SK-N-SH treated with all-trans-retinoic acid at 6 μM for 48 hours (cell line): ENCODE measurements around the gene LYRM9.

Experiments
- GLIS3 ChIP-seq: fragments of 250-450 bp; sonication (Bioruptor Pico); IDR thresholded peaks from 2 replicates; pipeline ENCODE4 v1.5.0; 2020; ENCODE audit warnings: mild to moderate bottlenecking, moderate library complexity
- OSR1 ChIP-seq: fragments of 250-450 bp; sonication (Bioruptor Pico); IDR thresholded peaks from 2 replicates; pipeline ENCODE4 v1.8.0; 2022; ENCODE audit warnings: moderate library complexity, mild to moderate bottlenecking, inconsistent platforms
- RARB ChIP-seq: fragments of 250-450 bp; sonication (Bioruptor Pico); IDR thresholded peaks from 2 replicates; pipeline ENCODE4 v1.8.0; 2021; ENCODE audit warnings: mild to moderate bottlenecking, moderate library complexity
- TCF4 ChIP-seq: fragments of 250-450 bp; sonication (Bioruptor Pico); IDR thresholded peaks from 2 replicates; pipeline ENCODE4 v1.8.0; 2021; ENCODE audit warnings: mild to moderate bottlenecking, moderate library complexity, borderline replicate concordance
- ZC3H10 ChIP-seq: fragments of 250-450 bp; sonication (Bioruptor Pico); IDR thresholded peaks from 2 replicates; pipeline ENCODE4 v1.5.1; 2021; ENCODE audit warnings: mild to moderate bottlenecking, moderate library complexity
- ZFP3 ChIP-seq: fragments of 250-450 bp; sonication (Bioruptor Pico); IDR thresholded peaks from 2 replicates; pipeline ENCODE4 v1.5.0; 2020; ENCODE audit warnings: mild to moderate bottlenecking, moderate library complexity
- ZFP30 ChIP-seq: fragments of 450-650 bp; formaldehyde crosslinking; IDR thresholded peaks from 2 replicates; pipeline ENCODE4 v1.5.0; 2022; ENCODE audit warnings: mild to moderate bottlenecking, moderate library complexity
- ZNF565 ChIP-seq: fragments of 450-650 bp; formaldehyde crosslinking; conservative IDR thresholded peaks from 2 replicates; pipeline ENCODE4 v1.5.0; 2020; ENCODE audit warnings: low read depth, mild to moderate bottlenecking, moderate library complexity
- TF ChIP-seq, protein P1 (sequence below): fragments of 250-450 bp; sonication (Bioruptor Pico); IDR thresholded peaks from 2 replicates; pipeline ENCODE4 v1.5.1; 2020; ENCODE audit warnings: low read depth, mild to moderate bottlenecking, moderate library complexity
- TF ChIP-seq, protein P2 (sequence below): fragments of 250-450 bp; sonication (Bioruptor Pico); IDR thresholded peaks from 2 replicates; pipeline ENCODE4 v1.8.0; 2020; ENCODE audit warnings: mild to moderate bottlenecking, moderate library complexity, borderline replicate concordance
- TF ChIP-seq, protein P3 (sequence below): fragments of 250-450 bp; sonication (Bioruptor Pico); IDR thresholded peaks from 2 replicates; pipeline ENCODE4 v1.8.0; 2021; ENCODE audit warnings: low read depth, mild to moderate bottlenecking, moderate library complexity, borderline replicate concordance

DNA sequence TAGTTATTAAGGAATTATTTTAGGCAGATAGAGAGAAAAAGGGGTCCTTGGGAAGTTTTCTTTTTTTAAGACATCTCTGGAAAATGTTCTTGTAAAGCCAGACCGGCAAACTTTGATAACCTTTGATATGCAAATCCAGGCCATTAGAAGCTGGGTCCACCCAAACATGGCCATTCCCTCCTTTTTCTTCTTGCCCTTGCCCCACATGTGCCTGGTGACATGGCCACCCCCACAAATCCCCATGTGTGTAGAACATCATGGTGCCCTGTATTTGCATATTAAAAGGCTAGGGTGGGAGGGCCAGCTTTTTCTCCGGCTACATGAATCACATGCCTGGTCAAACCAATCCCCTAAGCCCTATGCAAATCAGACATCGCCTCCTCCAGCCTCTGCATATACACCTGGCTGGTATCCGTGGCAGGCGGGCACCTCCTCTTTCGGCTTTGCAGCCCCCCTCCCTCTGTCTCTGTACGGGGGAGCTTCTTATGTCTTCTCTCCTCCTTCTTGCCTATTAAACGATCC lies 43.9 kb upstream of the LYRM9 start:
- TF ChIP-seq, protein P1, sequence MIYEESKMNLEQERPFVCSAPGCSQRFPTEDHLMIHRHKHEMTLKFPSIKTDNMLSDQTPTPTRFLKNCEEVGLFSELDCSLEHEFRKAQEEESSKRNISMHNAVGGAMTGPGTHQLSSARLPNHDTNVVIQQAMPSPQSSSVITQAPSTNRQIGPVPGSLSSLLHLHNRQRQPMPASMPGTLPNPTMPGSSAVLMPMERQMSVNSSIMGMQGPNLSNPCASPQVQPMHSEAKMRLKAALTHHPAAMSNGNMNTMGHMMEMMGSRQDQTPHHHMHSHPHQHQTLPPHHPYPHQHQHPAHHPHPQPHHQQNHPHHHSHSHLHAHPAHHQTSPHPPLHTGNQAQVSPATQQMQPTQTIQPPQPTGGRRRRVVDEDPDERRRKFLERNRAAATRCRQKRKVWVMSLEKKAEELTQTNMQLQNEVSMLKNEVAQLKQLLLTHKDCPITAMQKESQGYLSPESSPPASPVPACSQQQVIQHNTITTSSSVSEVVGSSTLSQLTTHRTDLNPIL (CRISPR knock-in tag) = no peak
- no peak for TF ChIP-seq TCF4 (CRISPR knock-in tag)
- TF ChIP-seq ZNF565 = no peak
- TF ChIP-seq RARB = no peak
- TF ChIP-seq, protein P2, sequence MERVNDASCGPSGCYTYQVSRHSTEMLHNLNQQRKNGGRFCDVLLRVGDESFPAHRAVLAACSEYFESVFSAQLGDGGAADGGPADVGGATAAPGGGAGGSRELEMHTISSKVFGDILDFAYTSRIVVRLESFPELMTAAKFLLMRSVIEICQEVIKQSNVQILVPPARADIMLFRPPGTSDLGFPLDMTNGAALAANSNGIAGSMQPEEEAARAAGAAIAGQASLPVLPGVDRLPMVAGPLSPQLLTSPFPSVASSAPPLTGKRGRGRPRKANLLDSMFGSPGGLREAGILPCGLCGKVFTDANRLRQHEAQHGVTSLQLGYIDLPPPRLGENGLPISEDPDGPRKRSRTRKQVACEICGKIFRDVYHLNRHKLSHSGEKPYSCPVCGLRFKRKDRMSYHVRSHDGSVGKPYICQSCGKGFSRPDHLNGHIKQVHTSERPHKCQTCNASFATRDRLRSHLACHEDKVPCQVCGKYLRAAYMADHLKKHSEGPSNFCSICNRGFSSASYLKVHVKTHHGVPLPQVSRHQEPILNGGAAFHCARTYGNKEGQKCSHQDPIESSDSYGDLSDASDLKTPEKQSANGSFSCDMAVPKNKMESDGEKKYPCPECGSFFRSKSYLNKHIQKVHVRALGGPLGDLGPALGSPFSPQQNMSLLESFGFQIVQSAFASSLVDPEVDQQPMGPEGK (CRISPR knock-in tag) = no peak
- TF ChIP-seq ZFP30 (CRISPR knock-in tag) = no peak
- TF ChIP-seq OSR1 (CRISPR knock-in tag) = no peak
- no peak for TF ChIP-seq GLIS3 (CRISPR knock-in tag)
- no peak for TF ChIP-seq ZC3H10 (CRISPR knock-in tag)
- TF ChIP-seq ZFP3 (CRISPR knock-in tag) = no peak
- TF ChIP-seq, protein P3, sequence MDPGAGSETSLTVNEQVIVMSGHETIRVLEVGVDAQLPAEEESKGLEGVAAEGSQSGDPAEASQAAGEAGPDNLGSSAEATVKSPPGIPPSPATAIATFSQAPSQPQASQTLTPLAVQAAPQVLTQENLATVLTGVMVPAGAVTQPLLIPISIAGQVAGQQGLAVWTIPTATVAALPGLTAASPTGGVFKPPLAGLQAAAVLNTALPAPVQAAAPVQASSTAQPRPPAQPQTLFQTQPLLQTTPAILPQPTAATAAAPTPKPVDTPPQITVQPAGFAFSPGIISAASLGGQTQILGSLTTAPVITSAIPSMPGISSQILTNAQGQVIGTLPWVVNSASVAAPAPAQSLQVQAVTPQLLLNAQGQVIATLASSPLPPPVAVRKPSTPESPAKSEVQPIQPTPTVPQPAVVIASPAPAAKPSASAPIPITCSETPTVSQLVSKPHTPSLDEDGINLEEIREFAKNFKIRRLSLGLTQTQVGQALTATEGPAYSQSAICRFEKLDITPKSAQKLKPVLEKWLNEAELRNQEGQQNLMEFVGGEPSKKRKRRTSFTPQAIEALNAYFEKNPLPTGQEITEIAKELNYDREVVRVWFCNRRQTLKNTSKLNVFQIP = no peak
